ENCODE data around the gene NRXN2. TPM values are rescaled to one million over a fixed set of nuclear protein-coding genes. Genes with fewer than 3 reads are reported as not detected.
"Not testable (repeated sequence)": the region's sequence is repeated elsewhere in the genome, so short reads cannot be mapped to it uniquely, and the experiment has no call there.

The NRXN2 gene
- polyA plus RNA-seq, 4 donors = 11.7 to 27.2 (median 24.9) TPM

GRCh38 chr11:64600281-64600992 lies 122.6 kb downstream of the NRXN2 start:
- DNase-seq (ENCODE audit: low read depth in 4 of 4, low spot score in 2 of 4) = no peak

- no peak for DNase-seq (ENCODE audit: low read depth in 4 of 4, low spot score in 2 of 4)
These were observed 123.2 kb downstream of the NRXN2 start for GRCh38 chr11:64599698-64600211.

- no peak for DNase-seq (ENCODE audit: low read depth in 4 of 4, low spot score in 2 of 4)
These were observed 124.0 kb downstream of the NRXN2 start for GRCh38 chr11:64598797-64599697.

GRCh38 chr11:64598106-64598796 lies 124.7 kb downstream of the NRXN2 start:
- no peak for DNase-seq (ENCODE audit: low read depth in 4 of 4, low spot score in 2 of 4)

- no peak for DNase-seq (ENCODE audit: low read depth in 4 of 4, low spot score in 2 of 4)
These were observed 125.3 kb downstream of the NRXN2 start for GRCh38 chr11:64597671-64598101.

- DNase-seq (ENCODE audit: low read depth in 4 of 4, low spot score in 2 of 4) = not testable (repeated sequence)
These were observed 127.1 kb downstream of the NRXN2 start for GRCh38 chr11:64595922-64596321.

- DNase-seq (ENCODE audit: low read depth in 4 of 4, low spot score in 2 of 4) = no peak
These were observed 128.6 kb downstream of the NRXN2 start for GRCh38 chr11:64594159-64594939.

- no peak for DNase-seq (ENCODE audit: low read depth in 4 of 4, low spot score in 2 of 4)
These were observed 129.6 kb downstream of the NRXN2 start for GRCh38 chr11:64593156-64594105.

GRCh38 chr11:64592656-64593055 lies 130.3 kb downstream of the NRXN2 start:
- DNase-seq (ENCODE audit: low read depth in 4 of 4, low spot score in 2 of 4) = no peak

GRCh38 chr11:64592234-64592615 lies 130.8 kb downstream of the NRXN2 start:
- no peak for DNase-seq (ENCODE audit: low read depth in 4 of 4, low spot score in 2 of 4)

- no peak for DNase-seq (ENCODE audit: low read depth in 4 of 4, low spot score in 2 of 4)
These were observed 131.5 kb downstream of the NRXN2 start for GRCh38 chr11:64591257-64592233.

- DNase-seq (ENCODE audit: low read depth in 4 of 4, low spot score in 2 of 4) = no peak
These were observed 132.2 kb downstream of the NRXN2 start, which contains the start of gene SLC22A12 for GRCh38 chr11:64590763-64591221. Gene SLC22A12 (plus strand): TSS chr11:64591220. CDS start chr11:64591557, 337 bp downstream.

- no peak for DNase-seq (ENCODE audit: low read depth in 4 of 4, low spot score in 2 of 4)
These were observed 134.3 kb downstream of the NRXN2 start for GRCh38 chr11:64588701-64589100.

GRCh38 chr11:64586366-64586765 lies 136.6 kb downstream of the NRXN2 start:
- DNase-seq (ENCODE audit: low read depth in 4 of 4, low spot score in 2 of 4) = no peak

GRCh38 chr11:64585150-64585549 lies 137.8 kb downstream of the NRXN2 start:
- DNase-seq (ENCODE audit: low read depth in 4 of 4, low spot score in 2 of 4) = no peak

GRCh38 chr11:64583296-64584262 lies 139.4 kb downstream of the NRXN2 start:
- DNase-seq (ENCODE audit: low read depth in 4 of 4, low spot score in 2 of 4) = no peak
